Suppressor macrophage (primary cell): ENCODE results near the gene DCANP1.

ENCODE experiments used
- DNase-seq, 4 experiments: peaks; one replicate each; pipeline ENCODE4 v3.0.0-alpha.2; 2020 to 2022

The DCANP1 gene

DNA sequence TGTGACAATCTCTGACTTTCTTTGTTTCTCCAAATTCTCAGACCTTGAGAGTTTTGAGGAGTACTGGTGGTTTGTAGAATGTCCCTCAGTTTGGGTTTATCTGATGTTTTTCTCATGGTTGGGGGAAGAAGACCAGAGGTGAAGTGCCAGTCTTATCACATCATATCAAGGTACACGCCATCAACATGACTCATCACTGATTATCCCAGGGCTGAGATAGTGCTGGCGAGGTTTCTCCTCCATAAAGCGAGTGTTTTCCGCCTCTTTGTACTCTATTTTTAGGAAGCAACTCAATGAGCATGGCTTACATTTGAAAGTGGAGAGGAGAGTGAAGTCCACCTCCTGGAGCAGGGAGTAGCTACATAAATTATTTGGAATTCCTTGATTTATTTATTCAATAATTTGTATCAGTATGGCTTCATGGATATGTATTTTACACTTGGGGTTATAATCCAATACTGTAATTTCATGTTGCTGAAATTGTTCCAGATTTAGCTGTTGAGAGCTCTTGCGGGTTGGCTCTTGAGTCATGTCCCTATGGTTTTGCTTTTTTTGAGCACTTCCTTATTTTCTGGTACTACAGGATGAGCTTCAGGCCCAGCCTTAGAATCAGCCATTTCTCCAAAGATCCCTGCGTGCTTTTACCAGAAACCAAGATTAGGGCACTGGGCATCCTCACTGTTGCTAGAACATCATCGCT, 23.9 kb downstream of the DCANP1 start:
- DNase-seq, result peak; percentile 54 to 87 (median 77)

DNA sequence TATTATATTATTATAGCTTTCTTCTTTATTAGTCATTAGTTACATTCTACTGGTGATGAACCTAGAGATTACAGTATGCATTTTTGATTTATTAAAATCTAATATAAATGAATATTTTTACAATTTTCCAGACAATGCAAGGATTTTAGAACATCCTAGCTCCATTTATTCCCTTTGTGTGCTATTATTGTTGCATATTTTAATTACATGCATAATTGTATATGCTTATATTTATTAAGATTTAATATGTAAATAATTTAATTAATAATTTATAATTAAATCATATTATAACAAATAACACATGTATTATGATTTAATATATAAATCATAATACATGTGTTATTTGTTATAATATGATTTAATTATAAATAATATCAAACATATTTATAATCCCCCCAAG, 24.7 kb downstream of the DCANP1 start:
- no peak for DNase-seq

DNA sequence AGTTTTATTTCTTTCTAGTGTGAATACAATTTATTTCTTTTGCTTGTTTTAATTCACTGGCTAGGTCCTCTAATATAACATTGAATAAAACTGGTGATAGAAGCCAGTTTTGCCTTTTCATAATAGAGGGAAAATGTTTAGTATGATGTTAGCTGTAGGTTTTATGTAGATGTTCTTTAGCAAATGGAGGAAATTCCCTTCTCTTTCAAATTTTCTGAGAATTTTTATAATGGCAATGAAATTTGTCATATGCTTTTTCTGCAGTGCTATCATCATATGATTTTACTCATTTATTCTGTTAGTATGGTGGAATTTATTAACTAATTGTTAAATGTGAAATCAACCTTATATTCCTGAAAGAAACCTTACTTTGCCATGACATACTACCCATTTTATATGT, 30.1 kb downstream of the DCANP1 start:
- no peak for DNase-seq

DNA sequence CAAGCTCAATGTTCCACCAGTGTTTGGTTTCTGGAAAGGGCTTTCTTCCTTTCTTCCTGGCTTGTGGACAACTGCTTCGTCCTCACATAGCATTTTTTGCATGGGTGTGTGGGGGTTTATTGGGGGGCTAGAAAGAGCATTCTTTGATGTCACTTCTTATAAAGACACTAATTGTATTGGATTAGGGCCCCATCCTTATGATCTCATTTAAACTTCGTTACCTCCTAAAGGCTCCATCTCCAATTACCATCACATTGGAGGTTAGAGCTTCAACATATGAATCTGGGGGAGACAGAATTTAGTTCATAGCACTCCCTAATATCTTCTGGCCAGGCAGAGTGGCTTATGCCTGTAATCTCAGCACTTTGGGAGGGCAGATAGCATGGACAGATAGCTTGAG, 42.1 kb downstream of the DCANP1 start:
- no peak for DNase-seq

DNA sequence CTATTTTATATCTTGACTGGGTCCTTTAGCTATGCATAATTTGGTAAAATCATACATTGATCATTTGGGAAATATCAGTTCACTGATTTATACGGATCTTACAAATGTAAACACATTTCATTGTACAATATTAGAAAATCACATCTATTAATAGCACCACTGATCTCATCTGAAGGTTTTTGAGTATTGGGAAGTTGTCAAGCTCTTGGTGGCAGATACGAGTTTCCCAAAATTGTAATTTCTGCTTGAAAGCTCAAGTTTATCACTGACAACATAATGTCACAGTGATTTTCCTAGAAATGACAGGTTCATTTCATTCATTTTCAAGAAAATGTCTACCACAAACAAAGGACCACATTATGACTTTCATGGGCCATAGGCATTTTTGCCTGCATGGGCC, 45.1 kb downstream of the DCANP1 start:
- DNase-seq, result peak in 1 of 4 experiments; percentile 31

DNA sequence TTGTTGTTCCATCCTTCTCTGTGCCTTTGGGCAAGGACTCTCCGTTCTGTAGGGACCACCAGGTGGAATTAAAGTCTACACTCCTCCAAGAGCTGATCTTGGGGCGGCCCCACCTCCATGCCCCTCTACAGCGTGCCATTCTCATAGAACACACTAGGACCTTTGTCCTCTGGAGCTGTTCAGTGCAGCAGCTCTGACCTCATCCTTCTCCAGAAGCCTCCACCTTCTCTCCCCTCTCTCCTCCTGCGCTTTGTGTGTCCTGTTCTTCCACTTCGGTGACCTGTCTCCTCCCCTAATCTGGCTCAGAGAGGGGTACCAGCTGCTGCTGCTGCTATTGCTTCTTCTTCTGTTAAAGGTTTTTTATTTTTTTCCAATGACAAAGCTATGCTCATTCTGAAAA, 46.3 kb downstream of the DCANP1 start:
- no peak for DNase-seq

DNA sequence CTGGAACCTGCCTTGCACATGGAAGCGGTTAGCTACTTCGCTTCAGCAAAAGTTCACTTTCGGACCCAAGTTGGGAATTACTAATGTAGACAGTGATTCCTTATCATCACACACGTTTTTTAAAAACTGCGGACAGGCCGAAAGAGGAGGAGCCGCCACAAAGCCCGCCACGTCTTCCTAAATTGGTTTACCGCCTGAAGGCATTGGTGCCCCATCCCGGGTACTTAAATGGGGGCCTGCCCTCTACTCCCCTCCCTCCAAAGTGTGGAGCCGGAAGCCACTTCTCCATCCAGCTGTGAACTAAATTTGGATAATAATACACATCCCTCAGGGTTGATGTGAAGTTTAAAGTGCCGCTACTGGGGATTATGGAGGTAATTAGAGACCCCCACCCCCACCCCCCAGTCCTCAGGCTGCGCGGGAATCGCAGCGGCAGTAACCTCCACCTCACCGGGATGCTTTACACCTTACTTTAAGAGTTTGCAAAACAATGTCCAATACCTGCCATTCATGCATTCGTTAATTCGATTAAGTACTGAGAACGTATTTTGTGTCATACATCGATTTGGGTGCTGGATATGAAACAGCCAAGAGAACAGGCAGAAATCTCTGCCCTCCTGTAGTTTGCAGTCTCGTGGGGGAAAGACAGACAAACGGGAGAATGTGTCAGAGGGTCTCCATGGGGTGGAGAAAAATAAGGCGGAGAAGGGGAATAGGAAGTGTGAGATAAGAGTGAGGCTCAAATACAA, 47.2 kb downstream of the DCANP1 start:
- DNase-seq, result peak in 1 of 4 experiments; percentile 46

DNA sequence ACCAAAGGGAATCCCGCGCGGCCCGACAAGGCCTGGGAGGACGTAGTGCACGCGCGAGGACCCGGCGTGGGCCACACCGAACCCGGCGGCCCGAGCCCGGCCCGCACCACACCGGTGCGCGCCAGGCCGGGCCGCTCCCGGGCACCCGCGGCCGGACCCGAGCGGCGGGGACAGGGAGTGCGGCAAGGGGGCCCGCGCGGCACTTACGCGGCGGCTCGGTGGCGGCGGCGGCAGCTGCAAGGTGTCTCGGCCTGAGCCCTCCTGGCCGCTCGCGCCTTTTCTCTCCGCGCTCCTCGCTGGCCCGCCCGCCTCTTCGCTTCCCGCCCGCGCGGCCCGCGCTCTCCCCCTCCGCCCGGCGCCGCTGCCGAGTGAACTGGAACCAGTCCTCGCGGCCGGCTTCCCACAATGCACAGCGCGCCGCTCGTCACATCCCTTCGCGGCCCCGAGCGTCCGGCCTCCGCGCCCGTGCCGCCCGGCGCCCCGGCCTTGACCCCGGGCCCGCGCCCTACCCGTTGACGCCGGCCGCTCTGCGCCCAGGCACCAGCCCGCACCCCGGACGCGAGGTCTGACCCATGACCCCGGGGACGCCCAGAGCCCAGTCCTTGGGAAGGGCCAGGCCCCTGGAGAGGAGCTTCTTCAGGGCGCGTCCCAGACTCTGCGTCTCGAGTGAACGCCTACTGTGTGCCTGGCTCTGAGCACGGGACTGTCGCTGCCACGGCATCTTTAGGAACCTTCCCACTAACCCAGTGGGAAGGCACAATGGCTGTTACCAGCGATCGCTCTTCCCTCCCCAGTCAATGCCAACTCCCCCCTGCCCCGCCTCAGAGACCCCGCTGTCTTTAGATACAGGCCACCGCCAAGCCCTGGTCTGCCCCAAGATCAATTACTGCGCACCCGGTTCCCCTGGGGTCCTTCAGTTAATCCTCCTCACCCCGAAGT, 48.0 kb downstream of the DCANP1 start, which contains the start of gene MACROH2A1:
TSS of gene MACROH2A1 (minus strand) at position 377 of the 939 bp plus-strand sequence. CDS start 10,138 bp downstream, outside the sequence.
- peak; percentile 95 to 98 (median 97) for DNase-seq

DNA sequence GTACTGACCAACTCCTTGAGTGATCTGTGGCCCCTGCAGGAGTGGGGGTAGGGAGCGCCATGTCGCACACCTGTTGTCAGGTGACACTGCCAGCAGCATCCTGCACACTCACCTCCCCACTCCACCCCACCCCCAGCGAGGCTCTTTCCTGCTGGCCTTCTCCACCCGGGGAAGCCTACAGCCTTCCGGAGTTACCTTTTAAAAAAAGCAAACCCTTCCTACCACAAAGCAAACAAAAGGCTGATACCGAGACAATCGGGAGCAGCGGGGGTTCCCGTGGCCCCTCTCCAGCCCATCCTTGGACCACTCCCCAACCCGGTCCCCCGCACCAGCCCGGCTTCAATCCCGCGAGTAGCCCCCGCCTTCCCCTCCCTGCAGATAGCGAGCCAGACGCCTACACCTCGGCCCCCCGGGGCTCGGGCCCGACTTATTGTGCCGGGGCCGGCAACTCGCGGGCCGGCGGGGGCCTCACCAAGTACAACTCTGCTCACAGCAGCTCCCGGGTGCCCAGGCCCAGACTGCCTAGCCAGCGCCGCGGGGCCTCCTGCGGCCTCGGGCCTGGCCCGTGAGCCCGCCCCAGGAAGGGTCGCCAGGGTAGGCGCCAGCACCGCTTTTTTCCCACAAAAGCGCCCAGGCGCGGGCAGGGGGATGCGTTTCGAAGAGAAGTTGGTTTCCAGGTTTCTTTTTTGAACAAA, 48.8 kb downstream of the DCANP1 start:
- DNase-seq, result peak; percentile 39 to 64 (median 54)

DNA sequence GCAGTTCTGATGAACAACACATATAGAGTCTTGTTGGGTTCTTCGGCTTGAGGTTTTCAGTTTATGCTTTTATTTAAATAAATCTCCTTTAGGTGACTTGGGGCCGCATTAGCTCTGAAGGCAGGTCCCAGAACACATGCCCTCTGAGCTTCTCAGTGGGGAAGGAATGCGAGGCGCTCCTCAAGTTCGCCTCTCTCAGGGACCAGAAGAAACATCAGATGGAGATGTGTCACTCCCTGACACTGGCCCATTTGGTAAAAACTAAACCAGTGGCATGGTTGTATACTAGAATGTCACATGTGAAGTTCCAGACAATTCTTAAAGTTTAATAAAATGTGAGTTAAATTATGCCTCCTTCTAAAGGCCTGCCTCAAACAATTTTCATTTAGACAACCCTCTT, 50.1 kb downstream of the DCANP1 start:
- peak; percentile 41 to 62 (median 53) for DNase-seq

DNA sequence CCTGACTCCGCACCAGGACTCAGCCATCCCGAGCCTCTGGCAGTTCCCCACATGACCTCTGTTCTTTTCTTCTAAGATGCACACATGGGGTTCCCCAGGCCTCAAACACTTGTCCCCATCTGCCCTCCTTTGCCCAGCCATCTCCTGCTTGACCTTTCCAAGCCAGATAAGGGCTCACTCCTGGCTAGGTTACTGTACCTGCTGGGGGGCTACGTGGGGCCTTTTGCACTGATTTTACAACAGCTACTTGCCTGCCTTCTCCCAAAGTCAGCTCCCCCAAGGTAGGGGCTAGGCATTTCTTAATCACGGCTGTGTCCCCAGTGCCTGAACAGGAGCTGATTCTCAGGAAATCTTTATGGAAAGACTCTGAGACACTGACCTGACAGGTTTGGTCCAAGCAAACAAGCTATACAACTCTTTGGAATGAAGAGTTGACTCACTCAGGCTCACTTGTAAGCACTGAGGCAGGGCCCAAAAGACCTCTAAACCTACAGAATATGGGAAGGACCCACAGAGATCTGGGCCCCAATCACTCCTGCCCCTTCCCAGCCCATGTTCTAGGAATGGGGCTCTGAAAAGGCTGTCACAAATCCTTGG, 50.6 kb downstream of the DCANP1 start:
- peak in 2 of 4 experiments; percentile 37 to 47 for DNase-seq

DNA sequence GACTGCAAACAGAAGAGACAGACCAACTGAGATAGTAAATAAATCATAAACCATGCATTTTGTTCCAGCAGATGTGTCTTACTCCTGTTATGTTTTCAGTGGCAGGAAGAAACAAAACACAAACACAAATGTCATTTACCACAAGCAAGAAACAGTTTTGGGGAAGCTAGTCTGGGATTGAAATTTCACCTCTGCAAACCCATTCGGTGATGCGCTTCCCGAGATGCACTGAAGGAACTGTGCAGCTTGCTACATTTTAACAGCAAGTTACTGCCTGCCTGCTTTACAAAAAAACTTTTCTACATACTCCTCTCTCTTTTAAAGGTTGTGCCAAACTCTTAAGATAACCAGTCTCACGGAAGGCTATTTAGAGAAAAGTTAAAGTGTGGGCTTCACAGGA, 51.3 kb downstream of the DCANP1 start:
- peak; percentile 49 to 75 (median 64) for DNase-seq

DNA sequence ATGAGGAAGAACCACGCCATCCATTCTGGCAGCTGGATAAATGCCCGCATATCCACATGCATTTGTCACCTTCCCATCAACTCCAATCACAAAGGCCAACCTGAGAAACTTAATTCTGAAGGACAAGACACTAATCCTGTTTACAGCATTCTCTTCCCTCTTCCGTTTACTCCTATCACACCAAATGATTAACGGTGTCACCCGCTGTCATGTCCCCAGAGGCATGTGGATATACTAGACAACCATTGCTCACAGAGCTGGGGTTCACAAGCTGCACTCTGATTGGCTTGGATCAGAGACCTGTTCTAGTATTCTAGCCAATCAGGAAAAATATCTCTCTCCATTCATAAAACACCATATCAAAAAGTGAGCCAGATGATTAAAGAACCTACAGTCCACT, 51.7 kb downstream of the DCANP1 start:
- DNase-seq, result peak in 3 of 4 experiments; percentile 50 to 57 (median 51)
